Peyer's patch (tissue), 4 donors: ENCODE data around the gene PSD2. TPM values are rescaled to one million over a fixed set of nuclear protein-coding genes. Genes with fewer than 3 reads are reported as not detected.

Source experiments
- DNase-seq, 3 donors: peaks; one replicate each; pipeline ENCODE4 v3.0.0-alpha.2; 2017 to 2019
- H3K27ac ChIP-seq, 4 donors: fragments of 200-600 bp; sonication (generic); one replicate each; pipeline ENCODE4 v1.5.1; 2016 to 2019
- H3K27me3 ChIP-seq, 2 donors: fragments of 200-600 bp; sonication (generic); one replicate each; pipeline ENCODE4 v1.5.1; 2019
- H3K36me3 ChIP-seq, 3 donors: fragments of 200-600 bp; sonication (generic); one replicate each; pipeline ENCODE4 v1.5.1; 2016 to 2019
- H3K4me1 ChIP-seq, 4 donors: fragments of 200-600 bp; sonication (generic); one replicate each; pipeline ENCODE4 v1.5.1; 2016 to 2019
- H3K4me3 ChIP-seq, 4 donors: fragments of 200-600 bp; sonication (generic); 1 replicate in 3 of 4; 2 replicates in 1 of 4; pipeline ENCODE4 v1.5.1; 2016 to 2019; ENCODE audit warnings: mild to moderate bottlenecking in 1 of 4
- H3K9me3 ChIP-seq, 4 donors: fragments of 200-600 bp; sonication (generic); one replicate each; pipeline ENCODE4 v1.5.1; 2016 to 2019; ENCODE audit warnings: mild to moderate bottlenecking in 1 of 4
- CTCF ChIP-seq, 6 experiments: fragments of 450-650 bp in 4 of 6; fragments of 200-600 bp in 2 of 6; sonication (generic) in 1 of 6; IDR thresholded peaks; one replicate each; pipeline ENCODE4 v1.5.1; 2017 to 2019; ENCODE audit warnings: antibody characterized with exemption in 6 of 6, mild to moderate bottlenecking in 3 of 6, moderate library complexity in 1 of 6
- POLR2A ChIP-seq, 2 donors: fragments of 450-650 bp; IDR thresholded peaks; one replicate each; pipeline ENCODE4 v1.5.1; 2017; ENCODE audit warnings: antibody characterized with exemption in 2 of 2, mild to moderate bottlenecking in 2 of 2, moderate library complexity in 2 of 2
- total RNA-seq, 4 donors: library from RNA; depleted of rRNA; stranded (reverse); fragments of >200 nt; gene quantifications; one replicate each; pipeline ENCODE4 v1.1.0, GENCODE V29; 2016

Gene PSD2
- total RNA-seq, 4 donors from 2014 or later: not detected

- H3K27me3 ChIP-seq: peaks cover 0 to 2% of the 10 kb centered on the region in 2 donors
- no peak overlapping the region for H3K4me3 ChIP-seq
- TF ChIP-seq CTCF (IDR thresholded peaks at IDR 0.05): no peak
- TF ChIP-seq POLR2A (IDR thresholded peaks at IDR 0.05): no peak
- no peak for DNase-seq
- no peaks in the 10 kb centered on the region for H3K36me3 ChIP-seq
- no peaks in the 10 kb centered on the region for H3K9me3 ChIP-seq
- no peak overlapping the region for H3K27ac ChIP-seq
- peaks cover 0 to 12% (median under 1%) of the 10 kb centered on the region in 4 donors for H3K4me1 ChIP-seq
Measured at GRCh38 chr5:139761501-139761900, 34.1 kb upstream of the PSD2 start.

- peaks cover 0 to 12% (median 0%) of the 10 kb centered on the region in 4 donors for H3K4me1 ChIP-seq
- no peak overlapping the region for H3K4me3 ChIP-seq
- no peaks in the 10 kb centered on the region for H3K9me3 ChIP-seq
- TF ChIP-seq POLR2A (IDR thresholded peaks at IDR 0.05) (no peak), CTCF (IDR thresholded peaks at IDR 0.05) (no peak)
- H3K27me3 ChIP-seq: no peaks in the 10 kb centered on the region
- H3K27ac ChIP-seq: no peak overlapping the region
- DNase-seq: no peak
- H3K36me3 ChIP-seq: no peaks in the 10 kb centered on the region
Measured at GRCh38 chr5:139762615-139763170, 32.9 kb upstream of the PSD2 start.

GRCh38 chr5:139763280-139763929 lies 32.2 kb upstream of the PSD2 start:
- H3K27ac ChIP-seq: no peak overlapping the region
- H3K36me3 ChIP-seq: no peaks in the 10 kb centered on the region
- no peaks in the 10 kb centered on the region for H3K27me3 ChIP-seq
- TF ChIP-seq CTCF (IDR thresholded peaks at IDR 0.05) (no peak), POLR2A (IDR thresholded peaks at IDR 0.05) (no peak)
- H3K9me3 ChIP-seq: no peaks in the 10 kb centered on the region
- H3K4me1 ChIP-seq: peaks cover 0 to 12% (median 0%) of the 10 kb centered on the region in 4 donors
- no peak for DNase-seq
- no peak overlapping the region for H3K4me3 ChIP-seq

- Histone ChIP-seq H3K27ac (no peak overlapping the region), H3K4me3 (peak overlapping the region in 1 of 4 donors; percentile 4), H3K36me3 (no peaks in the 10 kb centered on the region), H3K4me1 (peaks cover 0 to 12% (median 2%) of the 10 kb centered on the region in 4 donors), H3K27me3 (no peaks in the 10 kb centered on the region), H3K9me3 (no peaks in the 10 kb centered on the region)
- TF ChIP-seq CTCF (IDR thresholded peaks at IDR 0.05) (no peak), POLR2A (IDR thresholded peaks at IDR 0.05) (no peak)
- DNase-seq: peak in 2 of 3 donors; percentile 46 to 57
Measured at GRCh38 chr5:139763930-139764791, 31.4 kb upstream of the PSD2 start.

GRCh38 chr5:139764886-139765408 lies 30.7 kb upstream of the PSD2 start:
- TF ChIP-seq CTCF (IDR thresholded peaks at IDR 0.05): no peak
- Histone ChIP-seq H3K9me3 (no peaks in the 10 kb centered on the region), H3K27me3 (no peaks in the 10 kb centered on the region), H3K4me3 (no peak overlapping the region), H3K27ac (no peak overlapping the region), H3K36me3 (no peaks in the 10 kb centered on the region), H3K4me1 (peaks cover 0 to 12% (median 3%) of the 10 kb centered on the region in 4 donors)
- no peak for DNase-seq
